ENCODE results near the gene KLHL29. TPM values are rescaled to one million over a fixed set of nuclear protein-coding genes. Genes with fewer than 3 reads are reported as not detected.

KLHL29 gene
- total and polyA plus RNA-seq, 4 experiments from 2014 or later = 0.24 to 2.4 (median 1.9) TPM; not detected in 1

DNA sequence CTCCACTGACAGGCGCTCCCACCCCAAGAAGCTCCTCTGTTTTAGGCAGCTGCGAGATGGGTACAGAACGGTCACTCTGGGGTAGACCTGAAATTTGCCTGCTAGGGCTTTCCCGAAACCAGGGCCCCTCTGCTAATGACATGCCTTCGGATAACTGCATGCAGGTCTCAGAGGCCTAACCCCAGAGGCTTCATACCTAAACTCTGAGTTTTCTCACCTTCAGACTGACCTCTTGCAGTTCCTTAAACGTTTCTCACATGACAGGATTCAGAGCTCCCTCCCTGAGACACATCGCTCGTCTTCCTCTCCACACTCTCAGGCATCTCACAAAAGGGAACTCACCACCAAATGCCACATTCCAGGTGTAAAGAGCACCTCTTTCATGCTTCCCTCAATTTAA lies 11.3 kb upstream of the KLHL29 start:
- Histone ChIP-seq H3K27ac (ENCODE audit: low read depth, low read length) (no peak overlapping the region), H3K36me3 (ENCODE audit: insufficient read depth, low read length) (no peaks in the 10 kb centered on the region), H3K4me1 (ENCODE audit: insufficient read depth, low read length) (no peaks in the 10 kb centered on the region), H3K9me3 (ENCODE audit: control insufficient read depth in 1 of 2, low read length in 2 of 2) (no peaks in the 10 kb centered on the region), H3K4me3 (ENCODE audit: low read length in 2 of 2) (no peak overlapping the region), H3K27me3 (ENCODE audit: insufficient read depth, low read length) (no peaks in the 10 kb centered on the region)
- H3K27me3 Mint-ChIP-seq = peaks cover 0 to 6% of the 10 kb centered on the region in 2 donors
- H3K9me3 Mint-ChIP-seq = peaks cover 0 to 1% (median 0%) of the 10 kb centered on the region in 8 donors
- H3K4me1 Mint-ChIP-seq = no peaks in the 10 kb centered on the region
- ChIA-PET CTCF (ENCODE audit: partially characterized antibody) (no interaction called here), POLR2A (ENCODE audit: partially characterized antibody) (no interaction called here)
- H3K36me3 Mint-ChIP-seq = no peaks in the 10 kb centered on the region
- no peak for DNase-seq
- no peak overlapping the region for H3K27ac Mint-ChIP-seq
- H3K4me3 Mint-ChIP-seq = no peak overlapping the region
- intact Hi-C loops (cut with micrococcal nuclease) = no loop called here

DNA sequence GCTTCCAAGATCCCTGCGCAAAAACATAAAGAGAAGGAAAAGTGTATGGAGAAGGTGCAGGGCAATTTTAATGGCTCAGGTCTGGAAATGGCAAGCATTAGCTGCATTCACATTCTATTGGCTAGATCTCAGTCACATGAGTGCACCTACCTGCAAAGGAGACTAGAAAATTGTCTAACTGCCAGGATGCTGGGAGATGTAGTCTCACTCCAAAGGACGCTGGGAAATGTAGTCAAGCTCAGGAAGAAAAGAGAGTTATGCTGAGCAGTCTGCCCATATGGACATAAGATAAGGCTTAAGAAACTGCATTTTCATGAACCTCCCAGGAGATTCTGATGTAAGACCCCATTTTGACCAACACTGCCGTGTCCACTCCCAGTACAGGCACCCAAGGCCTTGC lies 9.5 kb upstream of the KLHL29 start:
- no peaks in the 10 kb centered on the region for H3K36me3 Mint-ChIP-seq
- no peak overlapping the region for H3K4me3 ChIP-seq (ENCODE audit: low read length in 2 of 2)
- peaks cover 2 to 6% of the 10 kb centered on the region in 2 donors for H3K27me3 Mint-ChIP-seq
- H3K9me3 Mint-ChIP-seq = peaks cover 0 to 1% (median 0%) of the 10 kb centered on the region in 8 donors
- POLR2A ChIA-PET (ENCODE audit: partially characterized antibody) = no interaction called here
- H3K27ac ChIP-seq (ENCODE audit: low read depth, low read length) = no peak overlapping the region
- no peak overlapping the region for H3K4me3 Mint-ChIP-seq
- H3K27ac Mint-ChIP-seq = no peak overlapping the region
- no peaks in the 10 kb centered on the region for H3K36me3 ChIP-seq (ENCODE audit: insufficient read depth, low read length)
- H3K4me1 Mint-ChIP-seq = peaks cover 2 to 5% (median 4%) of the 10 kb centered on the region in 4 donors
- no peaks in the 10 kb centered on the region for H3K9me3 ChIP-seq (ENCODE audit: control insufficient read depth in 1 of 2, low read length in 2 of 2)
- CTCF ChIA-PET (ENCODE audit: partially characterized antibody) = no interaction called here
- no peak for DNase-seq
- peaks cover 4% of the 10 kb centered on the region for H3K4me1 ChIP-seq (ENCODE audit: insufficient read depth, low read length)
- intact Hi-C loops (cut with micrococcal nuclease) = no loop called here
- H3K27me3 ChIP-seq (ENCODE audit: insufficient read depth, low read length) = no peaks in the 10 kb centered on the region

DNA sequence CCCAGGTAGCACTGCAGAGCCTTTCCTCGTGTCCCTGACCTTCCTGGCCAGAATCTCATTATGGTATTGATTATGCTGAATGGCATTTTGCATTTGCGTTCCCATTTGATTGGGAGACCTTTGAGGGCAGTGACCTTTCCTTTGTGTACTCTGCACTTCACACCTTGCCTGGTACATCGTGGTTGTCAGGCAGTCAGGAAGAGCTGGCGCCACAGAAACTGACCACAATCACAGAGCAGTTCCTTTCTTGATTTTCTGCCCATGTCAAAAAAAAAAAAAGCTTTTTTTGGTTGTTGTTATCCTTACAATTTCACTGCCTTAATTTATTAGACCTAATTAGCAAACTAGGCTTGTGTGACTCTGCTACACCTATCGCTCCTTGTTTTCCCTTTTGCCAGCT lies 8.9 kb upstream of the KLHL29 start:
- intact Hi-C loops (cut with micrococcal nuclease) = no loop called here
- CTCF ChIA-PET (ENCODE audit: partially characterized antibody) = no interaction called here
- H3K4me1 Mint-ChIP-seq = peaks cover 8 to 11% (median 10%) of the 10 kb centered on the region in 4 donors

DNA sequence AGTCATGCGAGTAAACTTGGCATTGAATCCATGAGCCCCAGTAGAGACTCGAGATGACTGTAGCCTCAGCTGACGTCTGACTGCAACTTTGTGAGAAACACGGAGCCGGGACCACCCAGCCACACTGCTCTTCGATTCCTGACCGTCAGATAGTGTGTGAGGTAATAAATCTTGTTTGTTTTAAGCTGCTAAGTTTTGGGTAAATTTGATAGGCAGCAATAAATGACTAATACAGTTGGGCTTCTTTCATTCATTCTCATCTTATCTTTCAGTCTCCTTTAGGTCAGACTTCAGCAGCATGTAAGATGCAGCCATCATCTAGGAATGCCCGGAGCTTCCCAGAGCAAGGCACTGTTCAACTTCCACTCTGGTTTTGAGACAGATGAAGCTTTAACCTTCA lies 8.0 kb upstream of the KLHL29 start:
- POLR2A ChIA-PET (ENCODE audit: partially characterized antibody) = no interaction called here
- Histone ChIP-seq H3K36me3 (ENCODE audit: insufficient read depth, low read length) (no peaks in the 10 kb centered on the region), H3K27me3 (ENCODE audit: insufficient read depth, low read length) (no peaks in the 10 kb centered on the region), H3K4me1 (ENCODE audit: insufficient read depth, low read length) (peaks cover 15% of the 10 kb centered on the region), H3K27ac (ENCODE audit: low read depth, low read length) (no peak overlapping the region), H3K9me3 (ENCODE audit: control insufficient read depth in 1 of 2, low read length in 2 of 2) (no peaks in the 10 kb centered on the region), H3K4me3 (ENCODE audit: low read length in 2 of 2) (no peak overlapping the region)
- H3K4me3 Mint-ChIP-seq = no peak overlapping the region
- peaks cover 11 to 18% (median 15%) of the 10 kb centered on the region in 4 donors for H3K4me1 Mint-ChIP-seq
- no peak for DNase-seq
- peaks cover 6% of the 10 kb centered on the region in 2 donors for H3K27me3 Mint-ChIP-seq
- CTCF ChIA-PET (ENCODE audit: partially characterized antibody) = no interaction called here
- no peak overlapping the region for H3K27ac Mint-ChIP-seq
- H3K9me3 Mint-ChIP-seq = peaks cover 0 to 1% (median 0%) of the 10 kb centered on the region in 8 donors
- H3K36me3 Mint-ChIP-seq = no peaks in the 10 kb centered on the region
- intact Hi-C loops (cut with micrococcal nuclease) = no loop called here

More for the DNA sequence above, 8.9 kb upstream of the KLHL29 start:
- Histone ChIP-seq H3K4me1 (ENCODE audit: insufficient read depth, low read length) (peaks cover 10% of the 10 kb centered on the region), H3K9me3 (ENCODE audit: control insufficient read depth in 1 of 2, low read length in 2 of 2) (no peaks in the 10 kb centered on the region), H3K27me3 (ENCODE audit: insufficient read depth, low read length) (no peaks in the 10 kb centered on the region), H3K27ac (ENCODE audit: low read depth, low read length) (no peak overlapping the region), H3K4me3 (ENCODE audit: low read length in 2 of 2) (no peak overlapping the region), H3K36me3 (ENCODE audit: insufficient read depth, low read length) (no peaks in the 10 kb centered on the region)
- DNase-seq = no peak
- Mint-ChIP-seq H3K36me3 (no peaks in the 10 kb centered on the region), H3K4me3 (no peak overlapping the region), H3K9me3 (peaks cover 0 to 1% (median 0%) of the 10 kb centered on the region in 8 donors), H3K27ac (no peak overlapping the region), H3K27me3 (peaks cover 6% of the 10 kb centered on the region in 2 donors)
- POLR2A ChIA-PET (ENCODE audit: partially characterized antibody) = no interaction called here

DNA sequence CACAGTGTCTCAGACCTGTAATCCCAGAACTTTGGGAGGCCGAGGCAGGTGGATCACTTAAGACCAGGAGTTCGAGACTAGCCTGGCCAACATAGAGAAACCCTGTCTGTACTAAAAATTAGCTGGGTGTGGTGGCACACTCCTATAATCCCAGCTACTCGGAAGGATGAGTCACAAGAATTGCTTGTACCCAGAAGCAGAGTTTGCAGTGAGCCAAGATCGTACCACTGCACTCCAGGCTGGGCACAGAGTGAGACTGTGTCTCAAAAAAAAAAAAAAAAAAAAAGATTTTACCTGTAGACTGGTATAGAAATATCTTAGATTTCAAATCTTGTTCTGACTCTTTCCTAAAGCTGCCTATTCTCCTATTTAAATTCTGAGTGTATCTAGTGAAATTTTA lies 7.2 kb upstream of the KLHL29 start:
- Mint-ChIP-seq H3K27me3 (peaks cover 6 to 13% of the 10 kb centered on the region in 2 donors), H3K4me3 (no peak overlapping the region), H3K9me3 (peaks cover 0 to 1% (median 0%) of the 10 kb centered on the region in 8 donors), H3K36me3 (no peaks in the 10 kb centered on the region), H3K4me1 (peaks cover 11 to 18% (median 15%) of the 10 kb centered on the region in 4 donors), H3K27ac (no peak overlapping the region)
- H3K27ac ChIP-seq (ENCODE audit: low read depth, low read length) = no peak overlapping the region
- peaks cover 15% of the 10 kb centered on the region for H3K4me1 ChIP-seq (ENCODE audit: insufficient read depth, low read length)
- H3K4me3 ChIP-seq (ENCODE audit: low read length in 2 of 2) = no peak overlapping the region
- ChIA-PET POLR2A (ENCODE audit: partially characterized antibody) (no interaction called here), CTCF (ENCODE audit: partially characterized antibody) (no interaction called here)
- intact Hi-C loops (cut with micrococcal nuclease) = no loop called here
- no peaks in the 10 kb centered on the region for H3K27me3 ChIP-seq (ENCODE audit: insufficient read depth, low read length)
- no peaks in the 10 kb centered on the region for H3K36me3 ChIP-seq (ENCODE audit: insufficient read depth, low read length)
- DNase-seq = no peak
- no peaks in the 10 kb centered on the region for H3K9me3 ChIP-seq (ENCODE audit: control insufficient read depth in 1 of 2, low read length in 2 of 2)

DNA sequence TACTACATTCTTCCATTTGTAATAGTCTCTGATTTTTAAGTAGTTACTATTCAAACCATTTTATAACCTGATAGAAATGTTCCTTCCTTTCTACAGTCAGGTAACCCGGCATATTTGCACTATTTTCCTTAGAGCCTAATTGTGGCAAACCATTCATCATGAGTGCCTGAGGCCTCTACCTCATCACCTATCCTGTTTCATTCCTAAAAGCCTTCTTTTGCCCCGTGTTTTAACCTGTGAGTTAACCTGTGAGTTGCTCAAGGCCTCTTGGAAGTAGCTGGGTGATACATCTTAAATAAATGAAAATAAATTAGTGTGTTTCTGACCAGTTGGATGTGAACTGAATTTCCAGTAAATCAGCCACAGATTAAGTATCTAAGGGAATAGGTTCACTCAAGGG lies 6.5 kb upstream of the KLHL29 start:
- no peak for DNase-seq
- peaks cover 6 to 15% of the 10 kb centered on the region in 2 donors for H3K27me3 Mint-ChIP-seq

DNA sequence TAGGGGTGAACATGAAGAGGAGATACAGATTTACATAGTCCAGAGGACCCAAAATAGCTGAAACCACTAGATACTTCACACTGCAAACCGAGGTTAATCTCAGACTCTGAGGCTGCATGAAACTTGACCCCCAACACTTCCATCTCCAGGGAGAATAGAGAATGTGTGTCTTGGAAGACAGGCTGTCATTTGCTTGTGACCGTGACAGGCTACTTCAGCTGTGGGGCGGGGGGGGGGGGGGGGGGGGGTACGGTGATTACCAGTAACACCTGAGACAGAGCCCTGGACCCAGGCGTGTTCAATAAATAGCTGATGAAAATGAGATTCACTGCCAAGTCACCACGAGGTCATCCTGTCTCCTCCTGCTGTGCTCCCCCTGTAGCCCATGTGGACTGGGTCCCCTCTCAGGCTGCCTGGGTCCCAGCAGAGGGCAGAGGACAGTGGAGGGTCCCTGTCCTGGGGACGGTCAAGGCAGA lies 5.7 kb upstream of the KLHL29 start:
- no peaks in the 10 kb centered on the region for H3K27me3 ChIP-seq (ENCODE audit: insufficient read depth, low read length)
- no peaks in the 10 kb centered on the region for H3K9me3 ChIP-seq (ENCODE audit: control insufficient read depth in 1 of 2, low read length in 2 of 2)
- Mint-ChIP-seq H3K36me3 (no peaks in the 10 kb centered on the region), H3K27ac (no peak overlapping the region), H3K9me3 (peaks cover 0 to 2% (median 0%) of the 10 kb centered on the region in 8 donors), H3K4me1 (peaks cover 12 to 28% (median 17%) of the 10 kb centered on the region in 4 donors), H3K27me3 (peaks cover 7 to 19% of the 10 kb centered on the region in 2 donors), H3K4me3 (no peak overlapping the region)
- POLR2A ChIA-PET (ENCODE audit: partially characterized antibody) = no interaction called here
- H3K4me3 ChIP-seq (ENCODE audit: low read length in 2 of 2) = no peak overlapping the region
- no peak overlapping the region for H3K27ac ChIP-seq (ENCODE audit: low read depth, low read length)
- intact Hi-C loops (cut with micrococcal nuclease) = no loop called here
- H3K36me3 ChIP-seq (ENCODE audit: insufficient read depth, low read length) = no peaks in the 10 kb centered on the region
- H3K4me1 ChIP-seq (ENCODE audit: insufficient read depth, low read length) = peaks cover 15% of the 10 kb centered on the region
- CTCF ChIA-PET (ENCODE audit: partially characterized antibody) = no interaction called here
- DNase-seq = no peak

More for the DNA sequence above, 6.5 kb upstream of the KLHL29 start:
- no peak overlapping the region for H3K4me3 ChIP-seq (ENCODE audit: low read length in 2 of 2)
- no peak overlapping the region for H3K27ac ChIP-seq (ENCODE audit: low read depth, low read length)
- Mint-ChIP-seq H3K36me3 (no peaks in the 10 kb centered on the region), H3K27ac (no peak overlapping the region), H3K4me1 (peaks cover 11 to 25% (median 15%) of the 10 kb centered on the region in 4 donors), H3K4me3 (no peak overlapping the region), H3K9me3 (peaks cover 0 to 1% (median 0%) of the 10 kb centered on the region in 8 donors)
- CTCF ChIA-PET (ENCODE audit: partially characterized antibody) = no interaction called here
- H3K9me3 ChIP-seq (ENCODE audit: control insufficient read depth in 1 of 2, low read length in 2 of 2) = no peaks in the 10 kb centered on the region
- intact Hi-C loops (cut with micrococcal nuclease) = no loop called here
- H3K27me3 ChIP-seq (ENCODE audit: insufficient read depth, low read length) = no peaks in the 10 kb centered on the region
- POLR2A ChIA-PET (ENCODE audit: partially characterized antibody) = no interaction called here
- no peaks in the 10 kb centered on the region for H3K36me3 ChIP-seq (ENCODE audit: insufficient read depth, low read length)
- H3K4me1 ChIP-seq (ENCODE audit: insufficient read depth, low read length) = peaks cover 15% of the 10 kb centered on the region

Data from CD4-positive, alpha-beta memory T cell (primary cell).